ENCODE data around the gene RXRG.

Gene RXRG

GRCh38 chr1:165376041-165376810 is 68.7 kb downstream of the RXRG start:
- no peak overlapping the region for H3K4me3 ChIP-seq (ENCODE audit: low read depth, low read length)
- peak overlapping the region; percentile 51 for H2AFZ ChIP-seq
- no peak for TF ChIP-seq CTCF (IDR thresholded peaks at IDR 0.05)
- peak overlapping the region; percentile 62 for H3K4me2 ChIP-seq (ENCODE audit: low read length)
- no peaks in the 10 kb centered on the region for H3K36me3 ChIP-seq (ENCODE audit: control insufficient read depth, insufficient read depth, low read length)
- H3K9me3 ChIP-seq (ENCODE audit: control insufficient read depth, low read length), result no peaks in the 10 kb centered on the region
- no peaks in the 10 kb centered on the region for H3K79me2 ChIP-seq
- peak overlapping the region; percentile 47 for H3K27ac ChIP-seq
- H3K27me3 ChIP-seq (ENCODE audit: control insufficient read depth, insufficient read depth, low read length), result no peaks in the 10 kb centered on the region
- H3K4me1 ChIP-seq, result no peaks in the 10 kb centered on the region
- H3K9ac ChIP-seq, result no peak overlapping the region

- H3K4me1 ChIP-seq, result no peaks in the 10 kb centered on the region
- H3K4me2 ChIP-seq (ENCODE audit: low read length), result peak overlapping the region; percentile 62
- no peak overlapping the region for H3K9ac ChIP-seq
- H3K27me3 ChIP-seq (ENCODE audit: control insufficient read depth, insufficient read depth, low read length), result no peaks in the 10 kb centered on the region
- no peak for TF ChIP-seq CTCF (IDR thresholded peaks at IDR 0.05)
- no peaks in the 10 kb centered on the region for H3K36me3 ChIP-seq (ENCODE audit: control insufficient read depth, insufficient read depth, low read length)
- peak overlapping the region; percentile 47 for H3K27ac ChIP-seq
- no peaks in the 10 kb centered on the region for H3K79me2 ChIP-seq
- no peak overlapping the region for H2AFZ ChIP-seq
- no peaks in the 10 kb centered on the region for H3K9me3 ChIP-seq (ENCODE audit: control insufficient read depth, low read length)
- H3K4me3 ChIP-seq (ENCODE audit: low read depth, low read length), result no peak overlapping the region
These were observed 69.3 kb downstream of the RXRG start for GRCh38 chr1:165375623-165376022.

- peak overlapping the region; percentile 34 for H3K4me2 ChIP-seq (ENCODE audit: low read length)
- no peaks in the 10 kb centered on the region for H3K9me3 ChIP-seq (ENCODE audit: control insufficient read depth, low read length)
- H3K27me3 ChIP-seq (ENCODE audit: control insufficient read depth, insufficient read depth, low read length), result no peaks in the 10 kb centered on the region
- H3K4me1 ChIP-seq, result no peaks in the 10 kb centered on the region
- H3K4me3 ChIP-seq (ENCODE audit: low read depth, low read length), result no peak overlapping the region
- no peaks in the 10 kb centered on the region for H3K79me2 ChIP-seq
- no peak for TF ChIP-seq CTCF (IDR thresholded peaks at IDR 0.05)
- no peak overlapping the region for H3K27ac ChIP-seq
- H3K36me3 ChIP-seq (ENCODE audit: control insufficient read depth, insufficient read depth, low read length), result no peaks in the 10 kb centered on the region
- H3K9ac ChIP-seq, result no peak overlapping the region
- no peak overlapping the region for H2AFZ ChIP-seq
These were observed 73.2 kb downstream of the RXRG start for GRCh38 chr1:165371588-165372225.

GRCh38 chr1:165369255-165369848 is 75.6 kb downstream of the RXRG start:
- Histone ChIP-seq H3K9me3 (ENCODE audit: control insufficient read depth, low read length) (no peaks in the 10 kb centered on the region), H3K79me2 (no peaks in the 10 kb centered on the region), H3K4me2 (ENCODE audit: low read length) (no peak overlapping the region), H3K9ac (no peak overlapping the region), H3K4me1 (no peaks in the 10 kb centered on the region), H2AFZ (no peak overlapping the region), H3K4me3 (ENCODE audit: low read depth, low read length) (no peak overlapping the region), H3K36me3 (ENCODE audit: control insufficient read depth, insufficient read depth, low read length) (no peaks in the 10 kb centered on the region), H3K27ac (no peak overlapping the region), H3K27me3 (ENCODE audit: control insufficient read depth, insufficient read depth, low read length) (no peaks in the 10 kb centered on the region)
- peak; percentile 63 for TF ChIP-seq CTCF (IDR thresholded peaks at IDR 0.05)
